HepG2 (cell line): ENCODE data around the gene SMARCA2. TPM values are rescaled to one million over a fixed set of nuclear protein-coding genes. Genes with fewer than 3 reads are reported as not detected.
A peak's percentile ranks its signal among the peaks of the same experiment; 100 is the strongest.

Experiments used
- PITX1 ChIP-seq: sonication (generic); formaldehyde crosslinking; IDR thresholded peaks from 2 replicates; pipeline ENCODE4 v1.5.1; 2020; ENCODE audit warnings: mild to moderate bottlenecking, missing genetic modification reagents
- SIX1 ChIP-seq: sonication (generic); formaldehyde crosslinking; IDR thresholded peaks from 2 replicates; pipeline ENCODE4 v1.4.0; 2020; ENCODE audit warnings: missing genetic modification reagents, borderline replicate concordance
- SP140L ChIP-seq: sonication (generic); formaldehyde crosslinking; IDR thresholded peaks from 2 replicates; pipeline ENCODE4 v1.4.0; 2020; ENCODE audit warnings: missing genetic modification reagents, borderline replicate concordance
- TEAD3 ChIP-seq: optimal IDR thresholded peaks from 2 replicates; pipeline ENCODE3; 2016; ENCODE audit warnings: borderline replicate concordance
- ZNF317 ChIP-seq: sonication (generic); formaldehyde crosslinking; IDR thresholded peaks from 2 replicates; pipeline ENCODE4 v1.5.0; 2020; ENCODE audit warnings: mild to moderate bottlenecking, missing genetic modification reagents
- ZNF615 ChIP-seq: sonication (generic); formaldehyde crosslinking; IDR thresholded peaks from 2 replicates; pipeline ENCODE4 v1.5.0; 2020; ENCODE audit warnings: mild to moderate bottlenecking, missing genetic modification reagents, borderline replicate concordance
- polyA plus RNA-seq, 8 experiments: library from polyadenylated mRNA; depleted of rRNA in 3 of 8; stranded (reverse) in 7 of 8; unstranded in 1 of 8; fragments of >200 nt; fragmentation: Illumina TruSeq in 4 of 8; extraction: Trizol in 4 of 8; gene quantifications; 2 replicates each; pipeline versions ENCODE4 v1.2.1 to v1.2.3, GENCODE V29; 2011 to 2016; ENCODE audit warnings: low read depth in 4 of 8, missing spikeins in 1 of 8, mixed read lengths in 1 of 8; ENCODE audit not compliant: insufficient read depth in 1 of 8
- total RNA-seq, 5 experiments: library from RNA; depleted of rRNA; stranded (reverse); fragments of >200 nt; fragmentation: Illumina TruSeq; extraction: Trizol; gene quantifications; 2 replicates each; pipeline ENCODE4 v1.2.3, GENCODE V29; 2016; ENCODE audit warnings: low read depth in 1 of 5
- TF ChIP-seq, protein P1 (sequence below): sonication (generic); formaldehyde crosslinking; IDR thresholded peaks from 2 replicates; pipeline ENCODE4 v1.4.0; 2020; ENCODE audit warnings: missing genetic modification reagents
- TF ChIP-seq, protein P2 (sequence below): sonication (generic); formaldehyde crosslinking; IDR thresholded peaks from 2 replicates; pipeline ENCODE4 v1.4.0; 2020; ENCODE audit warnings: missing genetic modification reagents, mild to moderate bottlenecking, borderline replicate concordance
- TF ChIP-seq, protein P3 (sequence below): IDR thresholded peaks from 2 replicates; pipeline ENCODE4 v1.6.1; 2016; ENCODE audit warnings: low read depth, missing genetic modification reagents, missing compliant biosample characterization
- TF ChIP-seq, protein P4 (sequence below): sonication (generic); formaldehyde crosslinking; IDR thresholded peaks from 2 replicates; pipeline ENCODE4 v1.9.0; 2022; ENCODE audit warnings: low read depth, missing genetic modification reagents
- TF ChIP-seq, protein P5 (sequence below): sonication (generic); formaldehyde crosslinking; IDR thresholded peaks from 2 replicates; pipeline ENCODE4 v1.5.0; 2020; ENCODE audit warnings: mild to moderate bottlenecking, missing genetic modification reagents

SMARCA2 gene
- total and polyA plus RNA-seq, 2 of the 13 experiments (the other 11 are each of a cell fraction or from before 2014, with no cell fraction given) = 22.5 to 23.7 TPM

DNA sequence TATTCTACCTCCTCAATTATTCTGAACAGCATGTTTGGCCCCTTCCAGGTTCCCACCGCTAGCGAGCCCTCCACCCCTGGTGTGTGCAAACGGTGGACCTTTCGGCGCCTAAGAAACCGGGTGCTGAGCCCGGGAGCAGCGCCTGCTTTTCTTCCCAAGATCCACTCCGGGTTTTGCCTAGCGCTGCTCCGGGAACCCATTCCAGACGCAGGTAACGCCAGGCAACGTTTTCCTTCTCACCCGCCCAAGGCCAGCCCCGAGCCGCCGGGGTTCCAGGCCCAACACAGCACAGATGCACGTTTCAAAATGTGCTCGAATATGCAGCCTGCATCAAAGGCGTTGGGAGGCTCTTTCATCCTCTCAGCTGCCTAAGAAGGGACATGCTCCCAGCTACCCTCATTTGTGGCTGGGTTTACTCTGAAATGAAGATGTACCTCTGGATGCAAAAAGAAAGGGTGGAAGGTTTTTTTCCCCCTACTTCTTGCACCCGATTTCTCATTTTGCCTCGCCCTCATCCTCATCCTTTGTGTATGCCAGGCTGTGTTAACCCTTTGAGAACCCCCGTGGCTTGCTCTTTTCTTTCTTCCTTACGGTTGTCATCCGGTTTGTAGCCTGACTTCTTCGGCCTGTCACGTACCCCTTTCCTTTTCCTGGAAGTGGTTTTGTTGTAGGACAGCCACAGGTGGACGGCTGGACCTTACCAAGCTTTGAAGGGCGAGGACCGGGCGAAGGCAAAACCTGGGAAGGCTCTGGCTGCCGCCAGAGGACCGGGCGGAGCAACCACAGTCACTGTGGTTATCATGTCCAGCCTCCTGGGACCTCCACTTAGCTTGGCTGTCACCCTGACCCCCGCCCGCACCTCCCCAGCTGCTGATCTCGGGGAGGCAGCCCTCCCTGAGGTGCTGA is 226.9 kb downstream of the SMARCA2 start (continued):
- TF ChIP-seq, protein P1, sequence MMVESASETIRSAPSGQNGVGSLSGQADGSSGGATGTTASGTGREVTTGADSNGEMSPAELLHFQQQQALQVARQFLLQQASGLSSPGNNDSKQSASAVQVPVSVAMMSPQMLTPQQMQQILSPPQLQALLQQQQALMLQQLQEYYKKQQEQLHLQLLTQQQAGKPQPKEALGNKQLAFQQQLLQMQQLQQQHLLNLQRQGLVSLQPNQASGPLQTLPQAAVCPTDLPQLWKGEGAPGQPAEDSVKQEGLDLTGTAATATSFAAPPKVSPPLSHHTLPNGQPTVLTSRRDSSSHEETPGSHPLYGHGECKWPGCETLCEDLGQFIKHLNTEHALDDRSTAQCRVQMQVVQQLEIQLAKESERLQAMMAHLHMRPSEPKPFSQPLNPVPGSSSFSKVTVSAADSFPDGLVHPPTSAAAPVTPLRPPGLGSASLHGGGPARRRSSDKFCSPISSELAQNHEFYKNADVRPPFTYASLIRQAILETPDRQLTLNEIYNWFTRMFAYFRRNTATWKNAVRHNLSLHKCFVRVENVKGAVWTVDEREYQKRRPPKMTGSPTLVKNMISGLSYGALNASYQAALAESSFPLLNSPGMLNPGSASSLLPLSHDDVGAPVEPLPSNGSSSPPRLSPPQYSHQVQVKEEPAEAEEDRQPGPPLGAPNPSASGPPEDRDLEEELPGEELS (CRISPR knock-in tag) = peak; percentile 52; the same call in 1 of the 2 replicates
- TF ChIP-seq, protein P2, sequence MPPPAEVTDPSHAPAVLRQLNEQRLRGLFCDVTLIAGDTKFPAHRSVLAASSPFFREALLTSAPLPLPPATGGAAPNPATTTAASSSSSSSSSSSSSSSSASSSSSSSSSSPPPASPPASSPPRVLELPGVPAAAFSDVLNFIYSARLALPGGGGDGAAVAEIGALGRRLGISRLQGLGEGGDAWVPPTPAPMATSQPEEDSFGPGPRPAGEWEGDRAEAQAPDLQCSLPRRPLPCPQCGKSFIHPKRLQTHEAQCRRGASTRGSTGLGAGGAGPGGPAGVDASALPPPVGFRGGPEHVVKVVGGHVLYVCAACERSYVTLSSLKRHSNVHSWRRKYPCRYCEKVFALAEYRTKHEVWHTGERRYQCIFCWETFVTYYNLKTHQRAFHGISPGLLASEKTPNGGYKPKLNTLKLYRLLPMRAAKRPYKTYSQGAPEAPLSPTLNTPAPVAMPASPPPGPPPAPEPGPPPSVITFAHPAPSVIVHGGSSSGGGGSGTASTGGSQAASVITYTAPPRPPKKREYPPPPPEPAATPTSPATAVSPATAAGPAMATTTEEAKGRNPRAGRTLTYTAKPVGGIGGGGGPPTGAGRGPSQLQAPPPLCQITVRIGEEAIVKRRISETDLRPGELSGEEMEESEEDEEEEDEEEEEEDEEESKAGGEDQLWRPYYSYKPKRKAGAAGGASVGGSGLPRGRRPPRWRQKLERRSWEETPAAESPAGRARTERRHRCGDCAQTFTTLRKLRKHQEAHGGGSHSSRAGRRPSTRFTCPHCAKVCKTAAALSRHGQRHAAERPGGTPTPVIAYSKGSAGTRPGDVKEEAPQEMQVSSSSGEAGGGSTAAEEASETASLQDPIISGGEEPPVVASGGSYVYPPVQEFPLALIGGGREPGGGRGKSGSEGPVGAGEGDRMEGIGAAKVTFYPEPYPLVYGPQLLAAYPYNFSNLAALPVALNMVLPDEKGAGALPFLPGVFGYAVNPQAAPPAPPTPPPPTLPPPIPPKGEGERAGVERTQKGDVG (CRISPR knock-in tag) = 0 out of 2 replicates have a peak, but pooled peaks have one; percentile 18
- TF ChIP-seq TEAD3 (CRISPR knock-in tag) (peak; percentile 75), SIX1 (0 out of 2 replicates have a peak, but pooled peaks have one; percentile 27), SP140L (CRISPR knock-in tag) (peak; percentile 92; the same call in 1 of the 2 replicates), ZNF317 (CRISPR knock-in tag) (peak; percentile 68; the same call in 1 of the 2 replicates), ZNF615 (CRISPR knock-in tag) (no peak), PITX1 (peak; percentile 49; the same call in 1 of the 2 replicates)
- TF ChIP-seq, protein P3, sequence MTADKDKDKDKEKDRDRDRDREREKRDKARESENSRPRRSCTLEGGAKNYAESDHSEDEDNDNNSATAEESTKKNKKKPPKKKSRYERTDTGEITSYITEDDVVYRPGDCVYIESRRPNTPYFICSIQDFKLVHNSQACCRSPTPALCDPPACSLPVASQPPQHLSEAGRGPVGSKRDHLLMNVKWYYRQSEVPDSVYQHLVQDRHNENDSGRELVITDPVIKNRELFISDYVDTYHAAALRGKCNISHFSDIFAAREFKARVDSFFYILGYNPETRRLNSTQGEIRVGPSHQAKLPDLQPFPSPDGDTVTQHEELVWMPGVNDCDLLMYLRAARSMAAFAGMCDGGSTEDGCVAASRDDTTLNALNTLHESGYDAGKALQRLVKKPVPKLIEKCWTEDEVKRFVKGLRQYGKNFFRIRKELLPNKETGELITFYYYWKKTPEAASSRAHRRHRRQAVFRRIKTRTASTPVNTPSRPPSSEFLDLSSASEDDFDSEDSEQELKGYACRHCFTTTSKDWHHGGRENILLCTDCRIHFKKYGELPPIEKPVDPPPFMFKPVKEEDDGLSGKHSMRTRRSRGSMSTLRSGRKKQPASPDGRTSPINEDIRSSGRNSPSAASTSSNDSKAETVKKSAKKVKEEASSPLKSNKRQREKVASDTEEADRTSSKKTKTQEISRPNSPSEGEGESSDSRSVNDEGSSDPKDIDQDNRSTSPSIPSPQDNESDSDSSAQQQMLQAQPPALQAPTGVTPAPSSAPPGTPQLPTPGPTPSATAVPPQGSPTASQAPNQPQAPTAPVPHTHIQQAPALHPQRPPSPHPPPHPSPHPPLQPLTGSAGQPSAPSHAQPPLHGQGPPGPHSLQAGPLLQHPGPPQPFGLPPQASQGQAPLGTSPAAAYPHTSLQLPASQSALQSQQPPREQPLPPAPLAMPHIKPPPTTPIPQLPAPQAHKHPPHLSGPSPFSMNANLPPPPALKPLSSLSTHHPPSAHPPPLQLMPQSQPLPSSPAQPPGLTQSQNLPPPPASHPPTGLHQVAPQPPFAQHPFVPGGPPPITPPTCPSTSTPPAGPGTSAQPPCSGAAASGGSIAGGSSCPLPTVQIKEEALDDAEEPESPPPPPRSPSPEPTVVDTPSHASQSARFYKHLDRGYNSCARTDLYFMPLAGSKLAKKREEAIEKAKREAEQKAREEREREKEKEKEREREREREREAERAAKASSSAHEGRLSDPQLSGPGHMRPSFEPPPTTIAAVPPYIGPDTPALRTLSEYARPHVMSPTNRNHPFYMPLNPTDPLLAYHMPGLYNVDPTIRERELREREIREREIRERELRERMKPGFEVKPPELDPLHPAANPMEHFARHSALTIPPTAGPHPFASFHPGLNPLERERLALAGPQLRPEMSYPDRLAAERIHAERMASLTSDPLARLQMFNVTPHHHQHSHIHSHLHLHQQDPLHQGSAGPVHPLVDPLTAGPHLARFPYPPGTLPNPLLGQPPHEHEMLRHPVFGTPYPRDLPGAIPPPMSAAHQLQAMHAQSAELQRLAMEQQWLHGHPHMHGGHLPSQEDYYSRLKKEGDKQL = no peak
- TF ChIP-seq, protein P4, sequence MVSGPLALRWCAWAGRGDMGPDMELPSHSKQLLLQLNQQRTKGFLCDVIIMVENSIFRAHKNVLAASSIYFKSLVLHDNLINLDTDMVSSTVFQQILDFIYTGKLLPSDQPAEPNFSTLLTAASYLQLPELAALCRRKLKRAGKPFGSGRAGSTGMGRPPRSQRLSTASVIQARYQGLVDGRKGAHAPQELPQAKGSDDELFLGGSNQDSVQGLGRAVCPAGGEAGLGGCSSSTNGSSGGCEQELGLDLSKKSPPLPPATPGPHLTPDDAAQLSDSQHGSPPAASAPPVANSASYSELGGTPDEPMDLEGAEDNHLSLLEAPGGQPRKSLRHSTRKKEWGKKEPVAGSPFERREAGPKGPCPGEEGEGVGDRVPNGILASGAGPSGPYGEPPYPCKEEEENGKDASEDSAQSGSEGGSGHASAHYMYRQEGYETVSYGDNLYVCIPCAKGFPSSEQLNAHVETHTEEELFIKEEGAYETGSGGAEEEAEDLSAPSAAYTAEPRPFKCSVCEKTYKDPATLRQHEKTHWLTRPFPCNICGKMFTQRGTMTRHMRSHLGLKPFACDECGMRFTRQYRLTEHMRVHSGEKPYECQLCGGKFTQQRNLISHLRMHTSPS (CRISPR knock-in tag) = no peak
- TF ChIP-seq, protein P5, sequence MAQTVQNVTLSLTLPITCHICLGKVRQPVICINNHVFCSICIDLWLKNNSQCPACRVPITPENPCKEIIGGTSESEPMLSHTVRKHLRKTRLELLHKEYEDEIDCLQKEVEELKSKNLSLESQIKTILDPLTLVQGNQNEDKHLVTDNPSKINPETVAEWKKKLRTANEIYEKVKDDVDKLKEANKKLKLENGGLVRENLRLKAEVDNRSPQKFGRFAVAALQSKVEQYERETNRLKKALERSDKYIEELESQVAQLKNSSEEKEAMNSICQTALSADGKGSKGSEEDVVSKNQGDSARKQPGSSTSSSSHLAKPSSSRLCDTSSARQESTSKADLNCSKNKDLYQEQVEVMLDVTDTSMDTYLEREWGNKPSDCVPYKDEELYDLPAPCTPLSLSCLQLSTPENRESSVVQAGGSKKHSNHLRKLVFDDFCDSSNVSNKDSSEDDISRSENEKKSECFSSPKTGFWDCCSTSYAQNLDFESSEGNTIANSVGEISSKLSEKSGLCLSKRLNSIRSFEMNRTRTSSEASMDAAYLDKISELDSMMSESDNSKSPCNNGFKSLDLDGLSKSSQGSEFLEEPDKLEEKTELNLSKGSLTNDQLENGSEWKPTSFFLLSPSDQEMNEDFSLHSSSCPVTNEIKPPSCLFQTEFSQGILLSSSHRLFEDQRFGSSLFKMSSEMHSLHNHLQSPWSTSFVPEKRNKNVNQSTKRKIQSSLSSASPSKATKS (CRISPR knock-in tag) = no peak
